ENCODE data around the gene FRAS1.
A peak's percentile ranks its signal among the peaks of the same experiment; 100 is the strongest.
"Not testable (repeated sequence)": the region's sequence is repeated elsewhere in the genome, so short reads cannot be mapped to it uniquely, and the experiment has no call there.

FRAS1 gene

DNA sequence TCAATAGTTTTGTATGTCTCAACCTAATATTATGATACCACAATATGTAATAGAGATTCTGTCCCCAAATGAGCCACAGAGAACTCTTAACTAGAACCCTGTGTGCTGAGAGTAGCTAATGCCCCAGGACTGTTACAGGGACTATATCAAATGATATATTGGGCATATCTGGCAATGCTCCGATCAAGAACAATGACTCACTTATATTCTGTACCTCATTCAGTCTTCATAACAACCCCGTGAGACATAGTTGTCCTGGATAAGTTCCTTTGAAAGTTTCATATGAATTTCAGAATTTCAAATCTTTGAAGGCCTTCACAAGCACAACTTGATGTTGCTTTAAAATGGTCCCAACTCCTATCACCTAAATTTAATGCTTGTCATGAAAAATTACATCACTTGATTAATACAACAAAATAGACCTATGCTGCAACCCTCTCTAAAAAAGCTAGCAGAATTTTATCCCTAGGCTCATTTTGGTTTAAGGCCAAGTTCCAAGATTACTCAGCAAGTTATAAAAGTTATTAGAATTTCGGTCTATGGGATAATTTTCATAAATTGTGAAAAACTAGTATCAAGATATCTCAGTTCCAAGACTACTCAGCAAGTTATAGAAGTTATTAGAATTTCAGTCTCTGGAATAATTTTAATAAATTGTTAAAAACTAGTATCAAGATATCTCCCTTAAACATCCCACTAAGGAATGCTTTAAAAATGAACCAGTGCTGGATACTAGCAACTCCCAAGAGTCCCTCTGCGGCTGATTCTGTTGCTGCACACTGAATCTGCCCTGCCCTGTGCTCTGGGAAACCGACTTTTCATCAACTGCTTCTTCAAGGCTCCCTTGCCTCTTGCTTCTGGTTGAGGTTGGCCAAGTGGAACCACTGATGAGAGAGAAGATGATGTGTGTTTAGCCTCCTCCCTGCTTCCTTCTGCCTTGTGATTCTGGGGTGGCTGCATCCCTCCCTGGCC lies 488.4 kb downstream of the FRAS1 start:
- no peak for DNase-seq

DNA sequence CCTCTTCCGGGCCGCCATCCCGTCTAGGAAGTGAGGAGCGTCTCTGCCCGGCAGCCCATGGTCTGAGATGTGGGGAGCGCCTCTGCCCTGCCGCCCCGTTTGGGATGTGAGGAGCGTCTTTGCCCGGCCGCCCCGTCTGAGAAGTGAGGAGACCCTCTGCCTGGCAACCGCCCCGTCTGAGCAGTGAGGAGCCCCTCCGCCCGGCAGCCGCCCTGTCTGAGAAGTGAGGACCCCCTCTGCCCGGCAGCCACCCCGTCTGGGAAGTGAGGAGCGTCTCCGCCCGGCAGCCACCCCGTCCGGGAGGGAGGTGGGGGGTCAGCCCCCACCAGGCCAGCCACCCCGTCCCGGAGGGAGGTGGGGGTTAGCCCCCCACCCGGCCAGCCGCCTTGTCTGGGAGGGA lies 490.8 kb downstream of the FRAS1 start:
- DNase-seq, result not testable (repeated sequence)

- not testable (repeated sequence) for DNase-seq
Measured at GRCh38 chr4:78548889-78549288, 491.8 kb downstream of the FRAS1 start.

GRCh38 chr4:78551420-78552351 lies 494.6 kb downstream of the FRAS1 start, which contains the start of gene ANXA3:
Gene ANXA3, plus strand, starts transcription at chr4:78551770. Its CDS starts 2,704 bp downstream, at chr4:78554474.
- DNase-seq, result peak in 3 of 58 donors; percentile 2 to 6 (median 4)

DNA sequence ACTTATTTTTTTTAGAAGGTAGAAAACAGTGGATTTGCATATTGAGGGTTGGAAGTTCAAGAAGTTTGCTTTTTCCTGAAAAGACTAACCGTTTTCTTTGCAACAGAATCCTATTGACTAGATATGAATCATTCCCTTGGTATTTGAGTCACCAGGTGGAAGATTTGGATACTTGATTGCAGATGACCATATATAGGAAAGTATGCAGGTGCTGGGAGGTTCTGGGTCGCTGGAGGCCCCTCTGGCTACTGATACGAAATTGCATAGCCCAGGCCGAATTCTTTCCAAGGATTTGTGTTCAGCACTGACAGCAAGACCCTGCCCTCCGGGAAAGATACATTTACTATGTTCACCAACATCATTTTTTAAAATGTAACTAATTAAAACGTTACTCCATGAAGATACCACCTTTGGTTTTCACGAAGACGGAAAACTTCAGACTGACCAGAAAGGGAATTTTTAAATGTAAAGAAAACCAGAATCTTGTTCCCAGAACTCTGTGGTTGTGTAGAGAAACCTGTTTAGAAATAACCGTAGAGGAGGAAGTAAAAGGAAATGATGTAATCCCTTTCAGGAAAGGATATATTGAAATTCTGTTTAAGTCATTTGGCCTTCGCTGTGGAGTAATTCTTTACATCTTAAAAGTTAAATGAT lies 495.4 kb downstream of the FRAS1 start:
- no peak for DNase-seq

DNA sequence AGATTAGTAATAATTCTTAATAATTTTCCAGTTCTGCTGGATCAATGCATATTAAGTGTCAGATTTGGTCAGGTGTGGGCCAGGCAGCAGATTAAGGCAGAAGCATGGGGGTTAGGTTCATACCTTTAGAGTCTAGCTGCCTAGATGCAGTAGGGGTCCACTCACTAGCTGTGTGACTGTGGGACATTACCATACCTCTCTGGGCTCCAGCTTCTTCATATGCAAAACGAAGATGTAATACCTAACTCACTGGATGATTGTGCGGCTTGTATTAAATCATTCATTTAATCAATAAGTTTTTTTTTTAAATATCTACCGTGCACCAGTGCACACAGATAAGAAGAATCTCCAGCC lies 495.9 kb downstream of the FRAS1 start:
- no peak for DNase-seq

DNA sequence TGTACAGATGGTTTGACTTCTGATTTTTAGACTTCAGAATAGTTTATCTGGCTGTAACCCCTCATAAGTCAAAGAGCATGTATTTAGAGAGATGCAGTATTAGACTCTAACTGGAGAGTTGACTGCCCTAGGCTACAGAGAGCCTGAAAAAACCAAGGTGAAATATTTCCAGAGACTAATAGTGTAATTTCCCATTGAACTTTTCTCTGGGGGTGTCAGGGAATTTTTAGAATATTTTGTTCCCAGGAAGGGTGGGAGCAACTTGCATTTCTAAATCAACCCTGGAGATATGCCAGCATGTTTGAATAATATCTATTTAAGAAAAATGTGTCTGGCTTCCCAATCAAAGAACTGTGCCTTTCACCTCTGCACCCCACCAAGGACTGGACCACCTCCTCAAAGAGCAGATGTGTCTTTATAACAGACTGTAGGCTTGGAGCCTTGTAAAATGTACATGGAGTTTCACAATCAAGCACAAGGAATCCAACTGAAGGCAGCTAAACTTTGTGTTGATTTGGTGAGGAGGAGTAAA lies 496.5 kb downstream of the FRAS1 start:
- DNase-seq, result no peak

GRCh38 chr4:78556665-78557064 lies 499.5 kb downstream of the FRAS1 start:
- no peak for DNase-seq

- DNase-seq, result no peak
Measured at GRCh38 chr4:78557841-78558240, 500.7 kb downstream of the FRAS1 start.

GRCh38 chr4:78558410-78558809 lies 501.3 kb downstream of the FRAS1 start:
- no peak for DNase-seq

- DNase-seq, result no peak
Measured at GRCh38 chr4:78560296-78560963, 503.3 kb downstream of the FRAS1 start.

DNA sequence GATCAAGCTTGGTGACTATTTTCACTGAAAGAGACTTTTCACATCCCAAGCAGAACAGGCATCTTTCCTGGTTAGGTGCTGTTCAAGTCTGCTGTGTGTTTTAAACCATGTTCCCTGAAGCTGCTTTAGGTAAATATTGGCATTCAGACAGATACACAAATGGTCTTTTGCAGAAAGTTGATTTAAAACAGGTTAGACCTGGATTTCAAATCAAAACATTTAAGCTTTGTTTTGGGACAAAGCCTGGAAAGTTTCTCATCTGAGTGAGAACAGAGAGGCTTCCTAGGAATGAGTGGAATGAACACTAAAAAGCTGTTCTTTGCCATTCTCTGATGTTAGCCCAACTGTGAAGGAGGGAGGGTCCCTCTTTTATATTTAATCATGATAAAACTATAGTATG lies 504.6 kb downstream of the FRAS1 start:
- DNase-seq, result no peak

DNA sequence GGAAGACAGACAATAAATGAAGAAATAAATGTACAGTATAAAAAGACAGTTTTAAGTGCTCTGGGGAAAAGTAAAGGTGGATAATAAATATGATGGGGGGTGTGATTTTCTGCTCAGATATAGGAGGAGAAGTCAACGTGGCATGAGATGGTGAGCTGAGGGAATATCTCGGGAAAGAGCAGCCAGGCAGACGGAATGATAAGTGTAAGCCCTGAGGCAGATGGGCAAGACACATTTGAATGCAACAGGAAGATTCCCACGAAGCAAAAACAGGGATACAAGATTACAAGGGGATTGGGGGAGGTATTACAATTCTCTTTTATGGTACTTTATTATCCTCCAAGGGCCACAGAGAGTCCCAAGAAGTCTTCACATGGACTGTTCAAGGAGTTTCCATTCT lies 505.6 kb downstream of the FRAS1 start:
- DNase-seq, result no peak

DNA sequence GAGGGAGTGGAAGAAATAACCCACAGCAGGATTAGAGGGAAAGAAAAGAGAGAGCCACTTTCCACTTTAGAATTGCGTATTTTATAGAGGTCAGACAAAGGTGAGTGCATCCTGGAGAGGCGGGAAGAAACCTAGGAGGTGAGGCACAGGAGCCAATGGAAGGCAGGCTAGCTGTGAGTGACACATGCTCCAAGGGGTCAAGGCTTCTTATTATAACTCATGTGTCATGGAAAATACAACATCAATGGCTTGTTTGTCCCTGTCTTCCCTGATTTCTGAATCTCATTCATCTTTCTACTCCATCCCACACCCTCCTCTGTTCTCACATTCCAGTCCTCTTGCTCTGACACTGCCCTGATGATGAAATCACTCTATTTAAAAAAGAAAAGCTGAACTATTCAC lies 508.8 kb downstream of the FRAS1 start:
- DNase-seq, result no peak

GRCh38 chr4:78566834-78567499 lies 509.8 kb downstream of the FRAS1 start:
- DNase-seq, result peak in 15 of 58 donors; percentile 1 to 46 (median 11)

DNA sequence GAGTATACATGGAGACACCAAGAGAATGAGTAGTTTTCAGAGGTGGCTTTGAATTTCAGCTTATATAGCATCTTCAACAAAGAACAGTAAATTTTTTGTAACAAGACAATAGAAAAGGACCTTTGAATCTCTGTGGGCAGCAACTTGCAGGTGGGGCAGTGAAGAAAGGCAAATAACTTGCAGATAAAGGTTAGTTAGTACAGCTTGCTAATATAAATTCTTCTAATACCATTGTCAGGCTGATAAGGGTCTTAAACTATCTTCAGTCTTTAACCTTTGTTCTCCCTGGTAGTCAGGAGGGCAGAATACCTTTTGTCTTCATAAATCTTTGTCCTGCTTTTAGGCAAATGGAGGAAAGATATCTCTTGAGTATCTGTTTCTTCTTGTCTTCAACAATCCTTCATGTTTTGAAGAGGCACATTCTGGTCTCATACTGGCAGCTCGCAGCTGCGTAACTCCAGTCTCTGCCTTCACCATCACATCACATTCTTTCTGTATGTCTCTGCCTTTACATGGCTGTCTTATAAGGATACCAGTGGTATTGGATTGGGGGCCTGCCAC lies 510.5 kb downstream of the FRAS1 start:
- no peak for DNase-seq

DNA sequence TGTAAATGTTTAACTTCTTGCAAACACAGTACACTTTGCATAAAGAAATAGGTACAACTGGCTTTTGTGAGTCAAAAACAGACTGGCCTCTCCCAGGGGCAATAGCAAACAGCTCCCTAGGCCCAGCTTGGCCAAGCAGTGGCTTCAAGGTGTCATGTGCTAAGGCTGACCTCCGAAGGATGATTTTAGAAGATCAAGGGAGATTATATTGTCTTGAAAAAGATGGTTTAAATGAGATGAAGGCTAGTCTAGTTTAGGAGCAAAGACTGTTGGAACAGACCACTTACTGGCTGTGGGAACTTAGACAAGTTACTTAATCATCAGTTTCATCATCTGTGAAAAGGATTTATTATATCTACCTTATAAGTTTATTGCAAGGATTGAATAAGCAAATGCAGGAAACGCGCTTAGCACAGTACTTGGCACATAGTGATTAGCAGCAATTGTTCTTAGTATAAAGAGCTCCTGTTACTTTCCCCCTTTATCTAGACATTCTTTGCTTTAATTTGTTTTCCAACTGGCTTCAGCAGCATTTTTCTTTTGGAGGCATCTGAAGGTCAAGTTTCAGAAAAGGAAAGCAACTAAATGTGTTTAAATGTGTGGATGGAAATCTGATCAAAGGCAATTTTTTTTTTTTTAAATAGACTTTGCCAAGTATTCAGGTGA lies 511.6 kb downstream of the FRAS1 start:
- no peak for DNase-seq

- no peak for DNase-seq
Measured at GRCh38 chr4:78569306-78569821, 512.2 kb downstream of the FRAS1 start.

DNA sequence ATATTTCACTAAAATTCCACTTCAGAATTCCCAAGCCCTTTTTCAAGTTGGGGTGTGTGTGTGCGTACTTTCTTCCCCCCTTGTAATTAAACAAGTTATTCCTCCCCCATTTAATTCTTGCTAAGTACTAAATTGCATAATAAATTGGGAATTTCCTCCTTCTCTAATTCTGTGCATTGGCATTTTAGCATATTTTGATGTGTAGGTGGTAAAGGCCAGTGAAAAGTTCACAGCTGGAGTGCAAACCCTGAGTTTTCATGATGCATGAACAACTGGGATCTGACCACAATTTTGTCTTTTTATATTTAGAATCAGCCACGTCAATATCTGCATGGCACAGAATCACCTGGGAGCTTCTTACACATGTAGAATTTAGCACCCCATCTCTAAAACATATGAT lies 513.0 kb downstream of the FRAS1 start:
- no peak for DNase-seq
